Pancreas (tissue), 10 donors: ENCODE measurements around the gene TARBP1. TPM values are rescaled to one million over a fixed set of nuclear protein-coding genes. Genes with fewer than 3 reads are reported as not detected.
"Not testable (repeated sequence)": the region's sequence is repeated elsewhere in the genome, so short reads cannot be mapped to it uniquely, and the experiment has no call there.

Source experiments
- ATAC-seq, 4 donors: fragments of 200-7000 bp; cut with Tn5 transposase; one replicate each; pipeline versions ENCODE4 v1.8.0 to v1.9.1; 2020; ENCODE audit warnings: mild to moderate bottlenecking in 4 of 4, moderate library complexity in 4 of 4
- DNase-seq, 6 donors: peaks; one replicate each; pipeline ENCODE4 v3.0.0-alpha.2; 2020
- FAIRE-seq: peaks from 2 replicates; lab custom pipeline; 2012; peaks lifted over from hg19 to GRCh38; lab: Jason Lieb, UNC
- H3K27ac ChIP-seq, 4 donors: fragments of 200-600 bp; sonication (generic); 1 replicate in 3 of 4; 2 replicates in 1 of 4; pipeline versions ENCODE4 v1.5.0 to v1.8.0; 2020
- H3K27me3 ChIP-seq, 4 donors: fragments of 200-600 bp; one replicate each; pipeline ENCODE4 v1.8.0; 2021
- H3K36me3 ChIP-seq, 3 donors: fragments of 200-600 bp; sonication (generic) in 1 of 3; one replicate each; pipeline versions ENCODE4 v1.5.0 to v1.8.0; 2020 to 2021
- H3K4me1 ChIP-seq, 3 donors: fragments of 200-600 bp; one replicate each; pipeline ENCODE4 v1.8.0; 2021
- H3K4me3 ChIP-seq, 4 donors: fragments of 200-600 bp; sonication (generic) in 2 of 4; one replicate each; pipeline versions ENCODE4 v1.5.0 to v1.8.0; 2020 to 2021
- H3K9me3 ChIP-seq, 4 donors: fragments of 200-600 bp; one replicate each; pipeline ENCODE4 v1.8.0; 2021
- WGBS, 2 donors: extraction: QIAGEN DNeasy Blood & Tissue Kit; methylation state at CpG; one replicate each; pipeline ENCODE4 v1.1.7; 2013; 5-methylcytosine and 5-hydroxymethylcytosine counted together
- intact Hi-C, 3 donors: fragments of 100-400 bp; cut with DNase I; formaldehyde crosslinking; loops; one replicate each; pipeline versions ENCODE4 v1.11.1 to v1.14.2; 2022
- polyA plus RNA-seq, 2 donors: library from polyadenylated mRNA; stranded (reverse); fragments of 200-250 nt; gene quantifications; one replicate each; pipeline ENCODE4 v1.2.3, GENCODE V29; 2013
- total RNA-seq, 6 donors: library from RNA; stranded (reverse); fragmentation: NEBNext Ultra II Directional in 4 of 6; extraction: Animal tissue kit (Norgen Biotek cat#: 25700) in 4 of 6; gene quantifications; one replicate each; pipeline versions ENCODE4 v1.2.1 to v1.2.4, GENCODE V29; 2021 to 2023
- TF ChIP-seq, protein P1 (sequence below), 4 donors: fragments of 200-600 bp; sonication (generic) in 3 of 4; IDR thresholded peaks; one replicate each; pipeline versions ENCODE4 v1.5.0 to v1.8.0; 2021; ENCODE audit warnings: antibody characterized with exemption in 4 of 4
- donor health status: healthy with polysubstance abuse.
- donor health status: DM: no; HTN: no; CAD: no; lungs with moderate emphysema.
- donor health status: DM: no; HTN: no; CAD: no.
- donor health status: control.
- donor health status: control.
- donor health status: Bipolar disorder and iron deficiency.
- donor health status: DM: yes; HTN: yes; CAD: no.
- donor health status: DM: no; HTN: no; CAD: no.
- donor health status: DM: no; HTN: no; CAD: no.
- donor health status: DM: yes; HTN: yes; CAD: no.

TARBP1 gene
- total and polyA plus RNA-seq, 8 donors: 11.0 to 52.2 (median 14.4) TPM

GRCh38 chr1:234505769-234506102, 26.8 kb upstream of the TARBP1 start:
- intact Hi-C loops: loop anchor here in 2 of 3 donors (5.0 to 10.0 kb wide), 2 partner anchors 79 to 92 kb away; no protein-coding TSS in a partner anchor
- no peak for ATAC-seq
- no peaks in the 10 kb centered on the region for H3K9me3 ChIP-seq
- no peak for FAIRE-seq
- no peak overlapping the region for H3K4me3 ChIP-seq
- H3K36me3 ChIP-seq: no peaks in the 10 kb centered on the region
- DNase-seq: no peak
- no peaks in the 10 kb centered on the region for H3K27me3 ChIP-seq
- peaks cover 7 to 8% (median 8%) of the 10 kb centered on the region in 3 donors for H3K4me1 ChIP-seq
- H3K27ac ChIP-seq: no peak overlapping the region
- TF ChIP-seq, protein P1, sequence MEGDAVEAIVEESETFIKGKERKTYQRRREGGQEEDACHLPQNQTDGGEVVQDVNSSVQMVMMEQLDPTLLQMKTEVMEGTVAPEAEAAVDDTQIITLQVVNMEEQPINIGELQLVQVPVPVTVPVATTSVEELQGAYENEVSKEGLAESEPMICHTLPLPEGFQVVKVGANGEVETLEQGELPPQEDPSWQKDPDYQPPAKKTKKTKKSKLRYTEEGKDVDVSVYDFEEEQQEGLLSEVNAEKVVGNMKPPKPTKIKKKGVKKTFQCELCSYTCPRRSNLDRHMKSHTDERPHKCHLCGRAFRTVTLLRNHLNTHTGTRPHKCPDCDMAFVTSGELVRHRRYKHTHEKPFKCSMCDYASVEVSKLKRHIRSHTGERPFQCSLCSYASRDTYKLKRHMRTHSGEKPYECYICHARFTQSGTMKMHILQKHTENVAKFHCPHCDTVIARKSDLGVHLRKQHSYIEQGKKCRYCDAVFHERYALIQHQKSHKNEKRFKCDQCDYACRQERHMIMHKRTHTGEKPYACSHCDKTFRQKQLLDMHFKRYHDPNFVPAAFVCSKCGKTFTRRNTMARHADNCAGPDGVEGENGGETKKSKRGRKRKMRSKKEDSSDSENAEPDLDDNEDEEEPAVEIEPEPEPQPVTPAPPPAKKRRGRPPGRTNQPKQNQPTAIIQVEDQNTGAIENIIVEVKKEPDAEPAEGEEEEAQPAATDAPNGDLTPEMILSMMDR (IDR thresholded peaks at IDR 0.05): no peak

DNA sequence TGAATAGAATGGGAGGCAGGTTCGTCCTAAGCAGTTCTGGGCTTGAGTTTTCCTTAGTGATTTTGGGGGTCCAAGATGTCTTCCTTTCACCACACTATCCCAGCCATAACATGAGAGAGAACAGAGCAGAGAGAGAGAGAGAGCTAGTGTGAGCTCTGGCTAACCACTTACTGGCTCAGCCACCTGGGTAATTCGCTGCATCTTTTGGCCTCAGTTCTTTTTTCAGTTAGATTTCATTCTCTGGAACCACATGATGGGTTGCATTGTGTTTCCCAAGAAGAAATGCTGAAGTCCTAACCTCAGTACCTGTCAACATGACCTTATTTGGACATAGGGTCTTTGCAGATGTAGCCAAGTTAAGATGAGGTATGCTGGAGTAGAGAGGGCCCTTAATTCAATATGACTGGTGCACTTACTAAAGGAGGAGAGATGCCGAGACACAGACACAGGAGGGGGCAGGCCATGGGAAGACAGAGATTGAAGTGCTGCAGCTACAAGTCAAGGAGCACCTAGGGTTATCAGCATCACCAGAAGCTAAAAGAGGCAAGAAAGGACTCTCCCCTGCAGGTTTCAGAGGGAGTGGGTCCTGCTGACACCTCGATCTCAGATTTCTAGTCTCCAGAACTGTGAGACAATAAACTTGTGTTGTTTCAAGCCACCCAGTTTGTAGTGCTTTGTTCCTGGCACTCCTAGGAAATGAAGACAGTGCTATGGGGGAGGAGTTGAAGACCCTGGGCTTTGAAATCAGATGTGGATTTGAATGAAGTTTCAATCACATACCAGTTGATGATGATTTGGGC, 26.2 kb upstream of the TARBP1 start:
- H3K4me1 ChIP-seq: peaks cover 7 to 8% (median 7%) of the 10 kb centered on the region in 3 donors
- H3K27ac ChIP-seq: no peak overlapping the region
- FAIRE-seq (no peak), ATAC-seq (no peak), DNase-seq (no peak)
- H3K4me3 ChIP-seq: no peak overlapping the region
- no peaks in the 10 kb centered on the region for H3K36me3 ChIP-seq
- intact Hi-C loops: loop anchor here in 2 of 3 donors (5.0 to 10.0 kb wide), 2 partner anchors 80 to 92 kb away; no protein-coding TSS in a partner anchor
- H3K9me3 ChIP-seq: no peaks in the 10 kb centered on the region
- WGBS, 2 donors: 88 to 95% methylated on average over 4 of the region's 4 CpGs
- TF ChIP-seq, protein P1 (IDR thresholded peaks at IDR 0.05): no peak
- H3K27me3 ChIP-seq: no peaks in the 10 kb centered on the region

GRCh38 chr1:234504251-234504650, 25.3 kb upstream of the TARBP1 start:
- H3K27ac ChIP-seq: peak overlapping the region in 1 of 4 donors; percentile 23
- H3K36me3 ChIP-seq, H3K4me3 ChIP-seq, ATAC-seq, H3K27me3 ChIP-seq, H3K4me1 ChIP-seq, DNase-seq, FAIRE-seq, H3K9me3 ChIP-seq: not testable (repeated sequence)
- WGBS, 2 donors: 78% methylated on average over 5 of the region's 5 CpGs
- intact Hi-C loops: loop anchor here in 1 of 3 donors (10.0 kb wide), 1 partner anchor 81 kb away; no protein-coding TSS in a partner anchor

DNA sequence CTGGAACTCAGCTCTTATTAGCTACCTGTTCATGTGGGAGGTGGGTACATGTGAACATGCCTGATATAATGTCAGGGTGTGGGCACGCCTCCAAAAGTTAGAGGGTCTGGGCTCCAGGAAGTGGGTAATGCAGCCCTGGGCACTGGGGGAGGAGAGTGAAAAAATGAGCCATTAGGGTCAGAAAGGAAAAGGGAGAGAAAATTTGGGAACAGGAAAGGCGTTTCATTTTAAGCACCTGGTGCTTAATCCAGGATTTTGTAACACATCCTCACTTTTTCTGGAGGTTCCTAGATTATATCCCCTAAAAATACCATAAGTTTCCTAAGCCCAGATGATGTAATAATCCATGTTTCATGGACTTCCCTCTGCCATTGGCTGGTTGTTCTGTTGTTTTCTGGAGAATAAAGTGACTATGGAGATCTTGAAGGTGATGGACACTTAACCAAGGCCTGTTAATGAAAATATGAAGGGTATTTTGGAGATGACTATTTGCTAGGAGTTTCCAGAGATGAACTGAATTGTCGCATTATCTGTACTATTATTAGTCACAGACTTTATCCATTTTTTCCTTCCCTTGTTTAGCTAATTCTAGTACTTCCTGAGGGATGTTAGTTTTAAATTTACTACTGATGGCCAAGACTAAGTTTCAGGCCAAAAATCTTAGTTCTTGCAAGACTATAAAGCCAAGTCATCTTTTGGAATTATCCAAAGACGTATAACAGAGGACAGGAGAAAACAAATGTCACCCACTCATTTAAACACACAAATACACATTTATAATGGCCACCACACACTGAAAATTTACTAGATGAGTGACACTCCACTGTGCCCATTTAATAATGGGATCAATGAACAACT, 24.4 kb upstream of the TARBP1 start:
- Histone ChIP-seq H3K27ac (peak overlapping the region in 2 of 4 donors; percentile 1 to 23), H3K4me3 (no peak overlapping the region), H3K36me3 (no peaks in the 10 kb centered on the region), H3K4me1 (peaks cover 0 to 14% (median 7%) of the 10 kb centered on the region in 3 donors), H3K9me3 (no peaks in the 10 kb centered on the region), H3K27me3 (no peaks in the 10 kb centered on the region)
- TF ChIP-seq, protein P1 (IDR thresholded peaks at IDR 0.05): no peak
- DNase-seq (no peak), FAIRE-seq (no peak), ATAC-seq (no peak)
- intact Hi-C loops: loop anchor here in 1 of 3 donors (10.0 kb wide), 1 partner anchor 81 kb away; no protein-coding TSS in a partner anchor
- 75 to 77% methylated on average over 4 of the region's 4 CpGs for WGBS, 2 donors

GRCh38 chr1:234502785-234503184, 23.8 kb upstream of the TARBP1 start:
- no peaks in the 10 kb centered on the region for H3K9me3 ChIP-seq
- no peaks in the 10 kb centered on the region for H3K36me3 ChIP-seq
- no peaks in the 10 kb centered on the region for H3K27me3 ChIP-seq
- peak in 1 of 4 donors; percentile 20 for ATAC-seq
- peaks cover 0 to 14% (median 7%) of the 10 kb centered on the region in 3 donors for H3K4me1 ChIP-seq
- FAIRE-seq: no peak
- DNase-seq: no peak
- H3K27ac ChIP-seq: peak overlapping the region in 2 of 4 donors; percentile 1 to 2
- H3K4me3 ChIP-seq: no peak overlapping the region
- intact Hi-C loops: loop anchor here in 1 of 3 donors (10.0 kb wide), 1 partner anchor 82 kb away; no protein-coding TSS in a partner anchor
- TF ChIP-seq, protein P1 (IDR thresholded peaks at IDR 0.05): no peak
